Islet precursor cell (in vitro differentiated cells): ENCODE measurements around the gene SLC38A3.
"Not testable (repeated sequence)": the region's sequence is repeated elsewhere in the genome, so short reads cannot be mapped to it uniquely, and the experiment has no call there.

Experiments used
- DNase-seq: peaks from one replicate; pipeline ENCODE4 v3.0.0-alpha.2; 2018

SLC38A3 gene

GRCh38 chr3:50192689-50193141, 12.4 kb upstream of the SLC38A3 start:
- DNase-seq, result peak; percentile 87

- DNase-seq, result no peak
Observed at GRCh38 chr3:50193286-50193685, 11.8 kb upstream of the SLC38A3 start.

DNA sequence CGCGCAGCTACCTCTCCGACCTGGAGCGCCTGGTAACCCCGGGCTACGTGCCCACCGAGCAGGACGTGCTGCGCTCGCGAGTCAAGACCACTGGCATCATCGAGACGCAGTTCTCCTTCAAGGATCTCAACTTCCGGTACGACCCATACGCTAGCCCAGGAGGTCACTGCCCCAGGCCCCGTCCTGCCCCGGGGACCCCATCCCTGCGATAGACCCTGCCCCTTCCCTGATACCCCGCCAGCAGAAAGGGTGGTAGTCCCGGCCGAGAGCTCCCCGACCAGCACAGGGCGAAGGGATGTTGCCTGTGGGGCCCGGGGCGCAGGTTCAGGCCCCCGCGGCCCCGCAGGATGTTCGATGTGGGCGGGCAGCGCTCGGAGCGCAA, 11.3 kb upstream of the SLC38A3 start:
- no peak for DNase-seq

- DNase-seq, result peak; percentile 84
Observed at GRCh38 chr3:50194128-50194902, 10.8 kb upstream of the SLC38A3 start.

GRCh38 chr3:50194903-50195500, 10.1 kb upstream of the SLC38A3 start:
- no peak for DNase-seq

DNA sequence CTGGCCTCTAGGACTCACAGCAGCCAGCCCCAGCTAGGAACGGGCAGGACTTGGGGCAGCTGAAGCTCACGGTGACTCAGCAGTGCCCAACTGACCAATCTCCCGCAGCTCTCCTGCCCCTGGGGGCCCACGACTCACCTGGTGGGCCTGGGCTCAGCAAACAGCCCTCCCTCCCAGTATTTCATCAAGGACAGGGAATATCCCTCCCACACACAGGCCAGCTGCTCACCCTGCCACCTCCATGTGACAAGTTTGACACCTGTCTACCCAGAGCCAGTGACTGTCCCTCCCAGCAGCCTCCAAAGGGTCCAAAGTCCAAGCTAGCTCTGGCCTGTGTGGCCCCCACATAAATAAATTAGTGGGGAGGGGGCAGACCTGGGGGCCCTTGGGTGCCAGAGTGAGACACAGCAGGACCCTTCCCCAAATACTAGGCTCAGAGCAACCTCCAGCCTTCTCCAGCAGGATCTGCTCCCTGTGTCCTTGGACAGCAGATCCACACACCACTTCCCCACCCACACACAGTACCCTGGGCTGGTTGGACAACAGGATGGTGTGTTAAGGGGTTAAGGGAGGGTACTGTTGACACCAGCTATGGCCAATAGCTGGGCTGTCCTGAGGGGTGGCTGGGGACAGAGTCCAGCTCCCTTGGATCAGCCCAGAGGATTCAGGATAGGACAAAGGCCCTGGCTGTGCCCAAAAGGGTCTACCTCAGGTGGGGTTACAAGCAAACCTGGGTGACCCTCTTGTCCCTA, 9.4 kb upstream of the SLC38A3 start:
- peak; percentile 74 for DNase-seq

GRCh38 chr3:50196253-50196801, 8.7 kb upstream of the SLC38A3 start:
- DNase-seq, result no peak

- peak; percentile 74 for DNase-seq
Observed at GRCh38 chr3:50201573-50202315, 3.3 kb upstream of the SLC38A3 start.

- DNase-seq, result no peak
Observed at GRCh38 chr3:50202353-50203112, 2.5 kb upstream of the SLC38A3 start.

GRCh38 chr3:50203113-50203808, 1.8 kb upstream of the SLC38A3 start:
- no peak for DNase-seq

DNA sequence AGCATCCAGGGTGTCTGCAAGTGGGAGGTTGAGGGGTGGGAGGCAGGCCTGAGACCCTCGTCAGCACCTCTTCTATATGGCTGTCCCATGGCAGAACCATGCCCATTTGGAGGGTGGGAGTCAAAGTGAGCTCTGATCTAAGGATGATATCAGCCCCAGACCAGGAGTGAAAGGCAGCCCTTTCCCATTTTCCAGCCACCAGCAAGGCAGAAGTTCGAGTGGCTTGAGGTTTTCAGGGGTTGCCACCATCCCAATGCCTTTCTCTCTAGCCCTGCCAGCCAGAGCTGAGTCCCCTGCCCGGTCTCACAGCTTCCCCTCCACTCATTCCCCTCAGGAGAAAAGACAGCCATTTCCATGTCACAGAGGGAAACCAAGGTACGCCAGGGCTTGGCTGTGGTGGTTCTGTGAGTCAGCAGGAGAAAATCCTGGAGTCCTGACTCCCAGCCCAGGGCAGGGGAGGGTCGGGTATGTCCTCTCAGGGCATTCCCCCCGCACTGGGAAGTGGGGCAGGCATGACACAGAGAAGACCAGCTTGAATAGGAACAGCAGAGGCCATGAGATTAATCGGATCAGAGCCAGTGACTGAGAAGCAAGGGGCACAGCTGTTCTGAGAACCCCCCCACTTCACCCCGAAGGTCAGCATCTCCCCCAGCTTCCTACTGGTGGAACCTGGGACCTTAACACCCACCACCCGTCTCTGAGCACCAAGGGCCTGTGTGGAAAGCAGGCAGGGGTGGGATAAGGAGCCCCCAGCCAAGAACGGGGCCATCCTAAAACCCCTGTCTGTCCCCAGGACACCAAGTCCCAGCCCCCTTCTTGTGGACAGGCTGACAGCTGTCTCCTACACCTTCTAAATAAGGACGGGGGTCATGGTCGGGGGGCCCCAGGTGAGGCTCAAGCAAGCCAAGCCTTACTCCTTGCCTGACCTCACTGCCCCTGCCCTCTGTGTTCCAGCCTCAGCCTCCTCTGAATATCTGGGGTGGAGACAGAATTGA, 965 bp upstream of the SLC38A3 start:
- no peak for DNase-seq

- DNase-seq, result peak; percentile 84
Observed at GRCh38 chr3:50205413-50206276, 574 bp downstream of the SLC38A3 start.

GRCh38 chr3:50207359-50208042, 2.4 kb downstream of the SLC38A3 start:
- DNase-seq, result no peak

- DNase-seq, result no peak
Observed at GRCh38 chr3:50208677-50209344, 3.7 kb downstream of the SLC38A3 start.

- no peak for DNase-seq
Observed at GRCh38 chr3:50210176-50210509, 5.1 kb downstream of the SLC38A3 start.

GRCh38 chr3:50210510-50211367, 5.7 kb downstream of the SLC38A3 start:
- no peak for DNase-seq

- not testable (repeated sequence) for DNase-seq
Observed at GRCh38 chr3:50211368-50211717, 6.3 kb downstream of the SLC38A3 start.
